GM21515 (cell line): Measurements from ENCODE around the gene SLC6A4.

Experiments
- ATAC-seq: cut with Tn5 transposase; IDR thresholded peaks from one replicate; pipeline ENCODE4 v1.9.1; 2021; ENCODE audit not compliant: unreplicated experiment

SLC6A4 gene

DNA sequence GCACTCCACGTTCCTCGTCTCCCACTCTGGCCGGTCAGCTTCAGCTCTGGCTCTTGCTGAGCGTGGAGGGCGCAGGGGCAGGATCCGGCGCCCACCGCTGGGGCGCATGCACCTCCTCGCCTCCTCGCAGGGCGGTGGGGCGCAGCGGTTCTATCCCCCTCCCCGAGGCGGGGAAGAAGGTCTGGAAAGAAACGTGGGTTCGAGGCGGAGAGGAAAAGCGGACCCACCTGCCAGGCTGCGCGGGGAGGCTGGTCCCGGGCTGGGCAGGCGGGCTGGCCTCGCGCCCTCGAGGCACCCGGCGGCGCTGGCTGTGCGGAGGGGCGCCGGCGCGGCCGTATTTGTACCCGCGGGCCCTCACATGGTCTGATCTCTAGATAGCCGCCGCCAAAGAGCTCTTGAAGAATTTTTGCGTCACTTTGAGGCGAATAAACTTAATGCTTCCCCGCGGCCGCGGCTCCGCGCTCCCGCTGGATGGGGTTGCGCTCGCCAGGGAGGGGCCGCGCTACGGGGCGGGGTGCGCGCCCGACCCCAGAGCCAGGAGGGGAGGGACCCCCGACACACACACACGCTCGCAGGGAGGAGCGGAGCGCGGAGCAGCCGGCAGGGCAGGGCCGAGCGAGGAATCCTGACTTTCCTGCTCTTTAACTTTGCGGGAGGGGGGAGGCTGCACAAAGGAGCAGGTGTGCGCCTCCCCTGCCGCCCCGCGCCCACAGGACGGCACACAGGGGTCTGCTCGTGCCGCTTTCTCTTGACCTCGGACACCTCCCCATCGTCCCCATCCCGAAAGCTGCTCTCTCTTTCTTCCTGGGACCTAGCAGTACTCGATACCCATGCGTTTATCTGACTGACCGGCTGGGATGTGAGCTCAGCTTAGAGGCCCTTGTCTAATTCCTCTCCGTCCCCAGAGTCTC lies at the start of gene SLC6A4:
Gene SLC6A4 (minus strand): TSS at position 312 of the 911 bp plus-strand sequence. CDS start 13,739 bp downstream, outside the sequence.
- ATAC-seq: no peak

DNA sequence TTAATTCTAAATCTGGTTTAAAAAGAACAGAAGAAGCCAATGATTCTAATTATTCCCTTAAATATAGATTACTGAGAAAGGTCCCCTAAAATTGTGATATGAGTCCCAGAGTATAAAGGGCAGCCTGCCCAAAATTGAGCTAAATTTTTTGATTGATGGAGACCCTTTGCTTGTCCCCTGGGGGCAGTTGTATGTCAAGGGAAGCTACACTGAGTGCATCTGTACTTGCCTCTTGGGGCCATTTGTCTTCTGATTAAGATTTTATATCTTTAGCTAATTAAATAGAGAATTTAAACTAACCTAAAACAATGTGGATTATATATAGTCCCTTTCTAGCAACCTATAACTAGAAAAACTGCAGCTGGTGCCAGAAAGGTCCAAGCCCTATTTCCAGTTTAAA lies 43.7 kb upstream of the SLC6A4 start:
- no peak for ATAC-seq

DNA sequence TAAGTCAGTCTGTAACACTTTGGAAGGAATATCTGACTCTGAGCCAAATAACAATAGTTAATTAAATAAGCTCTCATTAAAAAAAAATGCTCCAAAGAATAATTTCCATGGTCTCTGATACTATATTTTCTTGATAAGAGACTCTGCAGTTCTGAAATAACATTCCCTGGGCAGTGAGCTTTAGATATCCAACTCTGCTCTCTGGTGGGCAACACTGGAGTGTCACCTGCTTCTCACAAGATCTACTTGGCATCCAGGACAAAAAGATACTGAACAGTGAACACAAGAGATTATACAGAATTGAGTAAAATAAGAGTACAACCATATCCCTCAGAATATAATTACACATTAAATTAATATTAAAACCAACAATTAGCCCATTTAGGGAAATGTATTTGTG lies 42.5 kb upstream of the SLC6A4 start:
- ATAC-seq: no peak

DNA sequence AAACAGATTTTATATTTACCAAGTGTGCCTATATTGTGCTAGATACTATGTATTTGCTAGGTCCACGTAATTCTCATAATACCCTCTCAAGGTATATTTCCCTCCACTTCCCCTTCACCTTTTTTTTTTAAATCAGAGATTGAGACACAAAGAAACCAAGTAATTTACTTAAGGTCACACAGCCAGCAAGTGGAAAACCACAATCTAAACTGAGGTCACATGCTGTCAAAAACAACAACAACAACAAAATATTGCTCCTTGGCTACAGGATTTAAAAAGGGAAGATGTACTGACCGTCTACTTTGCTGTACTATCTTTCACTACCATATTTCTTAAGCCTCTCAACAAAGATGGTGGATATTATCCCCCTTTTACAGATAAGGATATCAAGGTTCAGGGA lies 40.4 kb upstream of the SLC6A4 start:
- no peak for ATAC-seq

DNA sequence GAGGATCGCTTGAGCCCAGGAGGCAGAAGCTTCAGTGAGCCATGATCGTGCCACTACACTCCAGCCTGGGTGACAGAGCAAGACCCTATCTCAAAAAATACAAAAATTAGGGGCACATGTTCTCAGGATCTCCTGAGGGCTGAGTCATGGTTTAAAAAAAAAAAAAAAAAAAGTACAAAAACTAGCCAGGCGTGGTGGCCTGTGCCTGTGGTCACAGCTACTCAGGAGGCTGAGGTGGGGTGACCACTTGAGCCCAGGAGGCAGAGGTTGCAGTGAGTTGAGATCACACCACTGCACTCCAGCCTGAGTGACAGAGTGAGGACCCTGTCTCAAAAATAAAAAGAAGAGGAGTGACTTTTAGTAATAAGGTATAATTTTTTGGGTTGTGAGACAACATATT lies 39.4 kb upstream of the SLC6A4 start:
- no peak for ATAC-seq

DNA sequence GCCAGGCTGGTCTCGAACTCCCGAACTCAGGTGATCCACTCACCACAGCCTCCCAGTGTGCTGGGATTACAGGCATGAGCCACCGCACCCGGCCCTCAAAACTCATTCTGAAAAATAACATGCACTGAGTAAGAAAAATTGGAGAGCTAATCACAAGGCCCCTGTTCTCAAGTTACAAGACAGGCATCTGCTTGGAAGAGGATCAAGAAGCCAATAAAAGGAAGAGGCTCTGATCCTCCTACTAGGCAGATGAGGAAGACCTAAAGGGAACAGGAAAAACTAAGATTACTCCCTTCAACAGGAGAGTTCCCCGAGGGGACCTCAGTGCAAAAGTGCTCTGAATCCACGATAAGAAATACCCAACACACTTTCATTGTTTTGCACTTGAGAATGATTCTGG lies 37.9 kb upstream of the SLC6A4 start:
- no peak for ATAC-seq

DNA sequence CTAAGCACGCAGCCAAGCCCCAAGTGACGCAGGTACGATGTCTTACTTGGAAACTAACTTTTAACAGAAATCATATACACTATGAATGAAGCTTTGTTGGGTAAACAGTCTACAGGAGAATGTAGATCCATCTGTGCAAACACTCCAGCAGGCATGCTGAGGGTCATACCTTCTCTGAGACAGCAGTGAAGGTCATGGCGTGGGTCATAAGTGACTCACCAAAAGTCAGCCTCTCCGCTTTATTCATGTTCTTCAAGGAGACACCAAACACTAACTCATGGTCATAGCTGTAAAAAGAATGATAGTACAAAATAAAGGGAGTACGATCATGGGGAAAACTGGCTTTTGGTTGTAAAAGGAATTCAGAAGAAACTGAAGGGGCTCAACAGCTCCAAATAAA lies 35.6 kb upstream of the SLC6A4 start:
- ATAC-seq: no peak

DNA sequence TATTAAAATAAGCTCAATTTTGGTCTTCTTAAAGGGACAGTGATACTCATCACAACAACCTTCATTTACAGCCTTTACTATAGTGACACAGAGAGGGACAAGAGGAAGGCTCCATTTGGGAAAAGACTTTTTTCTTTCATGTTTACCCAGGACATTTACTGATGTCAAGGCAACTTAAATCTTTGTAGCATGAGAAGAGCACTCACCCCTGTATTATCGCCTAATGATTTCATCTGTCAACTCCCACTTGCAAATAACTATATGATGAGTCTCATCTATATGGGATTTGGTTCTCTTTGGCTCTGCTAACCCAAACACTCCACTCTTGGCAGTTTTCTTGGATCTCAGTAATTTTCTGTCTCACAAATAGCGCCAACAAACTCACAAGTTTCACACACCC lies 32.1 kb upstream of the SLC6A4 start:
- no peak for ATAC-seq

DNA sequence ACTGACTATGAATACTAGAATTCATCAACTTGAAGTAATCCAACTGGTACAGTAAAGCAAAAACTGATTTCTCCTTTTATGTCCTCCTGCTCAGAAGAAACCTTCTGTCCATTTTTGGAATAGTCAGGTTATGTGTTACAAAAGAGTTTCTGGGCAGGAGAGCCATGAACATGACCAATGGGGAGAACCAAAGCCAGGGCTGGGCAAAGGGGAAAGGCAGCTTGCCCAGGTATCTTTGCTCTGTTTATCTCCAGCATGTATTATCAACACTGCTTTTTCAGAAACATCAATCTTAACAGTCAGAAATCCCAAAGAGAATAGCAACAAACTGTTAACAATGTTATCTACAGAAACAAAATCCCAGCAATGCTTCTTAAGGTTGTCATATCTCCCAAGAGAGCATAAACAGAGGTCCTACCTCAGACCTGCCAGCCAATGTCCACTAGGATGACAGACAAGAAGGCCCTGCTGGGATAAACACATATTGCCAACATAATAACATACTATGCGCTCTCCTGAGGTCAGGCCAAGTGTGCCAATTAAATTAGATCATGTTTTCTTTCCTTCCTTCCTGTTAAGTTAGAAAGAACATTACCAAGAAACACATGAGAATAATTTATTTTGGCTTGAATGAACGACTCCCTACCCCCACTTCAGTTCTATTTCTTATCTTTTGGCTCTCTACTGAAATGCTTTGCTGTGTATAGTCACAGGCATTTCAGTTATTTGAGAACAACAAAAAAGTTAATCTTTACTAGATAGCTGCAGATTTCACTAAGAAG lies 28.2 kb upstream of the SLC6A4 start:
- ATAC-seq: no peak

DNA sequence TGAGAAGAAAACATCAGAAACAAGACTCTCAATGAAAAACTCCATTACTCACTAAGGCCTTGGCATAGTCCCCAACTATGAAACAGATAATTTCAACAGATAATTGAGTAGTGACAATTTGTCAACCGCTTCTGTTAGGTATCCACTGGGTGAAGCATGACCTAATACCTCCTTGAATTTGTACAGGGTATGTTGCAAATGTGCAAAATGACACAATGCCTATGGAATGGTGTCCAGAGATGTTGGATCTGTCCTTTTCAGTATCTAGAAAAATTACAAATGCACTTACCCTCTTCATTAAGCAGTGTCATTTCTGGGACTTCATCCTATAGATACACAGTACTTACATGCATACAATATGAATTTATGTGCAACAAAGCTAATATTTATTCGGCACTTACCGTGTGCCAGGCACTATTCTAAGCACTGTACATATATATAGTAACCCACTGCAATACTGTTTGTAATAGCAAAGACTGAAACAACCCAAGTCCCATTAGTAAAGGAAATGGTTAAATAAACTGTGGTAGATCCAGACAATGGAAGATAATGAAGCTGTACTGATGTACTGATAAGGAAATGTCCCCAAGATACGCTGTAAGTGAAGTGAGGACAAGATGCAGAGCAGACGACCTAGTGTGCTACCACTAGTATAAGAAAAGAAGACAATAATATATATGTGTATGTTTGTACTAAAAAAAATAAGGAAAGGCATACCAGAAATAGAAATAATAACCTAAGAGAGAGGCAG lies 21.4 kb upstream of the SLC6A4 start:
- ATAC-seq: no peak

DNA sequence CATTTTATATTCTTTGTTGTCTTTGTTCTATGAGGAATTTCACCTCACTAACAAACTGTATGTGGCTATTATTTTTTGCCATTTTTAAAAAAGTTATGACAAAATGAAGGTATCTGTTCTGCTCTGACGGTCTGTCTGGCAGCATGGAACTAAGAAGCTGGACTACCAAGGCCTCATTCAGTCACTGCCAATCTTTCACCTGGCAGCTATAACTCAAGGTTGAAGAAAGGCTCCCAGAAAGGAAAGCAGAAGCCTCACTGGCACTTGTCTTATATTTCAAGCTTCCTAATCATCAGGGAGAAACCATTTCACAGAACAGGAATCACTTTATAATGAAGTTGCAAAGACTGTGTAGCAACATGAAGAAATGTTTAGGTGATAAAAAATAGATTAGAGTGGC lies 18.7 kb upstream of the SLC6A4 start:
- no peak for ATAC-seq

DNA sequence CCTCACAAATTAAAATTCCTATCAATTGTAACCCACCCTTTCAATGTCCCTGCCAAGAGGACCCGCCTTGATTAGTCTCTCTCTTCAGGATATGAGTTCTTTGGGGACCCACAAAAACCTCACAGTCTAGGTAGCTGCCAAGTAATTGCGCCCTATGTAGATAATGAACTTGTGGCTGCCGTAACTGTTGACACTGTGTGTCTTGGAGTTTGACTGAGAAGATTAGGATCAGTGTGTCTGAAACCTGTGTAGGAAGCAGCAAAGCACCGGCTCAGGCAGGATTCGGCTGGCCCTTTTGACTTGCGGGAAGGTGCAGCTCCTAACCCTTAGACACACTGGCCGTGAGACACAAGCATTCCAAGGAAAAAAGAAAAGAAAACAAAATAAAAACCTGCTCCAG lies 17.8 kb upstream of the SLC6A4 start:
- no peak for ATAC-seq

DNA sequence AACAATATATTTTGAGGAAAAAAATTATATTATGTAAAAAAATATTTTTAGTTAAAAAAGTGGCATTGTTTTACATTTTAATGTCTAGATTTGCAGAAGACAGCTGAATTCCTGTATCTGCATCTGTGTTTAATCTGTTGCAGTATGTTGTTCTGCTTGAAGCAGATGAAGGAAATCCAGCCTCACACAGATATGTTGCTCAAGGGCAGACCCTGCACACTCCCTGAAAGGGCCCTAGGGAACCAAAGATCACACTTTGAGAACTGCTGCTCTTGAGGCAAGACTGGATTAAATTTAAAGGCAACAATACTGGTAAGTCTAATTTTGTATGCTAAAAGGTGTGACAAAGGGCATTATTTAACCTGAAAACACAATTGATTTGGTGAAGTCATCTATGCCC lies 16.4 kb upstream of the SLC6A4 start:
- ATAC-seq: no peak

DNA sequence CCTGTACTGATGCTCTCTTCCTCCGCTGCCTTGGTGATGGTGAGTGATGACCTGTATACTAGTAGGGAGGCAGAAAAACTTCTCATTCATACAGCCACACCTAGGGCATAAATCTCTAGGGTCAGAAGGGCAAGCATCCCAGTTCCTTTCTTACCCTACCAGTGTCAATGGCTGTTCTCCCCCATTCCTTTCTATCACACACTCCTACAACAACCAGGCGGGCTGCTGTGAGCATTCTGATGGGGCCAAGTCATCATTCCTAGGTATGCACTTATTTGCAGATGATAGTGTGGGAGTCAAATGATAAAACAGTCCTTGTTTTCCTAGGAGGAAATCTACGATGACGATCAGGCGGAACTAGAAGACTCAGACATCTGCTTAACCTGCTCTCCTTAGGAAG lies 14.0 kb upstream of the SLC6A4 start:
- no peak for ATAC-seq

DNA sequence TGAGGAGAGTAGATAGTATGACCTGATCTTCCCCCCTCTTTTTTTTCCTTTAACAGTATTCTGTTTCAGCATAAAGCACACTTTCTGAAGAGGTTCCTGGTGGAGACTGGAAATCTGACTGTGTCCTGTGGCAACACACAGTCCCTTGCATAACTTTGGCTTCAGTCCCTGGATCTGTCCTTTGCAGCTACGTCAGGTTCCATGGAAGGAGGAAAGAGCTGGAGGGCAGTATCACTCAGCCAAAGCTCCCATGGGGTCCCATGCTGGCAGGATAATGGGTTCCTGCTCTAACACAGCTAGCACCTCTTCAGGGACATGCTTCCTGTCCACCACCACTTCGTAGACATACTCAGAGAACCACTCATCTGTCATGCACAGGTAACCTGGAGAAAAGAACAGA lies 13.3 kb upstream of the SLC6A4 start:
- no peak for ATAC-seq

DNA sequence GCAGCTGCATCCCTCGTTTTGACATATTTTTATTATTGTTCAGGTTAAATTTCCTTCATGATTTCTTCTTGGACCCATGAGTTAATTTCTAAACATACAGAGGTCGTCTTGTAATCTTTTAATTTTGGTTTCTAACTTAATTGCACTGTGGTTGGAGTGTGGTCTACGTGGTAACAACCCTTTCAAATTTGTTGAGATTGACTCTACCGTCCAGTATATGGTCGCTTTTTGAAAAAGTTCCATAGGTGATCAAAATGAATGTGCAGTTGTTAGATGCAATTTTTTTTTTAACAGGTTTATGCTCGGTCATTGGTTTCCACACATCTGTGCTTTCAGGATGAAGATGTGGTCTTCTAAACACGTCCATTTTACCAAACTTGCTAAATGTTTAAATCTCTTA lies 11.0 kb upstream of the SLC6A4 start:
- no peak for ATAC-seq

DNA sequence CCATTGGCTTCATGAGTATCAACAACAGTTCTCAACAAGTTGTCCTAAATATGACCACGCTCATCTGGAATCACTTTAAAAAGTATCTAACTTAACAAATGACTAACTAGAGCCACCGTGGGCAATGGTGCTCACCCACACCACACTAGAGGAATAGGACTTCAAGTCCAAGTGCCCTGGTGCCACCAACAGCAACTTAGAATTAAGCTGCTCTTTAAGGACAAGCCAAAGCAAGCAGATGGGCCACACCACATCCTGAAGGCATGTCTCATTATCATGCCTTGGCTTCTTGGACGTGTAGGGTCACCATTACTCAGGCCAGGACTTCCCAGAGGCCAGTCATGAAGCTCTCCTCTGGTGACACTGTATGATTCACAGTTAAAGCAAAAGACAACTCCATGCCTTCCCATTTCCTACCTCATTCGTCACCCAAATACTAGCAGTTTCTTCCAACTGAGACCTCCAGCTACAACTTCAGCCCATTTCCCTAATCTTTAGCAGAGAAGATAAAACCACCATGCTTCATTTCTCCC lies 9.4 kb upstream of the SLC6A4 start:
- no peak for ATAC-seq

DNA sequence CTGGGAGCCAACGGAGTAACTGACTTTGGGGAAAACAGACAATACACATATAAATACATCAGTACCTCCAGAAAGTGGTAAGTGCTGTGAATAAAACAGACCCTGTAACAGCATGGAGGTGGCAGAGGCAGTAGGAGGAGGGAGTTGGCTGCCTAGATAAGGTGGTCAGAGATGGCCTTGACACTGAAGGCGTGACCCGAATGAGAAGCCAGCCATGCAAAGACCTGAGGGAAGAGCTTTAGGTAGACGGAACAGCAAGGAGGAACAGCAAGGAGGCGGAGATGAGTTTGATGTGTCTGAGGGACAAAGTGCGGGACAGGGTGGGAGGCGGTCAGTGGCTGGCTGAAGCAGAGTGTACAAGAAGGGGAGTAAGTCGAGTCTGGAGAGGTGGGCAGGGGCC lies 8.1 kb upstream of the SLC6A4 start:
- ATAC-seq: no peak

DNA sequence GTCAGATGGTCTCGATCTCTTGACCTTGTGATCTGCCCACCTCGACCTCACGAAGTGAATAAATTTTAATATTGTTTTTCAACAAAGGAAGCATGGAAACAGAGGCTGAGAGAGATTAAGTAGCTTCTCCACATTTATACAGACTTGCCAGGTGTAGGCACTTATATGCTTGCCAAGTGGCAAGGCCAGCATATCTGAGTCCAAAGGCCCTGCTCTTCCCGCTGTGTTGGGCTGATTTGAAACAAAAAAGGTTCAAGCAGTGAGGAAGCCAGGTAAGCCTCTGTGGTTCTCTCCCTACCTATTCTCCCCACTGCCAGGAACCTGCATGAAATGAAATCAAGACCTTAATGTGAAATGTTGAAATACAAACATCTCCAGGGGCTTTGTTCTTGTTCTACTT lies 7.5 kb upstream of the SLC6A4 start:
- no peak for ATAC-seq

DNA sequence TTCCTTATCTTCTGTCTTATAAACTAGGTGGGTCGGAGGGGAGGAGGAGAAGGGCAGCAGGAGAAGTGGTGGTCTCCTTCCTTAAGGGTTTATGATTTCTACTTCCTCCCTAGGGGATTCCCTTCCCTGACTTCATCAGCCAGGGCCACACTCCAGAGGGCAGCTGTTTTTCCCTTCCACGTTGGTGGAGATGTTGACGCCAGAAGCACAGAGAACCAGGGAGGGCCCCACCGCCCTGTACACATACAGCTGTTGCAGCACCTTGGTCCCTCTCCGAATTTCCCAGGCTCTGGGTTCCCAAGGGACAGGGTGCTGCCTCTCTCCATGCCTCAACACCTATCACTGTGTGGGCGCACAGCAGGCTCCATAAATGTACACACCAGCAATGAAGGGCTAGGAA lies 5.6 kb upstream of the SLC6A4 start:
- ATAC-seq: no peak

DNA sequence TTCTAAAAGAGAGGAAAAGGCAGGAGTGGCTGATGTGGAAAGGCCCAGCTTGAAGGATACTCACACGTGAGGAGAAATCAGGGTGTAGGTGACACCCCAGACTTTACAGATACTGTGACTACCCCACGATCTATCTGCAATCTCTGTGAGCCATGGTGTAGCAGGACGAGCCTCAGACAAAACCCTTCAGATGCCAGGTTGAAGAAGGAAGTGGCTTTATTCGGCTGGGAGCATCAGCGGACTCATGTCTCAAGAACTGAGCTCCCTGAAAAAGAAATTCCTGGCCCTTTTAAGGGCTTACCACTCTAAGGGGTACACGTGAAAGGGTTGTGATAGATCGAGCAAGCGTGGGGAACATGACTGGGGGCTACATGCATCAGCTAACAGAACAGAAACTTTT lies 4.7 kb upstream of the SLC6A4 start:
- no peak for ATAC-seq
